RCC 7860 (cell line): Measurements from ENCODE around the gene XCL2.
A peak's percentile ranks its signal among the peaks of the same experiment; 100 is the strongest.

Source experiments
- DNase-seq: peaks from one replicate; pipeline ENCODE4 v3.0.0-alpha.2; 2015; ENCODE audit warnings: low spot score
- FAIRE-seq: peaks from 2 replicates; lab custom pipeline; 2012; peaks lifted over from hg19 to GRCh38; lab: Jason Lieb, UNC

The XCL2 gene

DNA sequence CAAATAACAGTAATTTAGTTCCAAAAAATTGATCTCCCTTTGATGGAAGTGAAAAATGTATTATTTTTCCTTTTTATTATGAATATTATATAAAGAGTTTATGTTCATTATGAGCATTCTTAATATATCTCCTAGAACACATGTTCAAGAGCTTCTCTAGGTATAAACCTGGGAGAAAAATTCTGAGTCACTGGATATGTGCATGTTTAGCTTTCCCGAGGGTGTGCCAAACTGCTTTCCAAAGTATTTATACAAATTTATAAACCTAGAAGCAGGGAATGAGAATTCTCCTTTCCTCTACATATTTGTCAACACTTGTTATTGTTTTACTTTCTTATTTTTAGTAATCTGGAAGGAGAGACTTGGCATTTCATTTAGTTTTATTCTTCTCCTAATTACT, 25.0 kb downstream of the XCL2 start:
- no peak for DNase-seq
- no peak for FAIRE-seq

GRCh38 chr1:168518201-168518689, 25.6 kb downstream of the XCL2 start:
- no peak for FAIRE-seq
- no peak for DNase-seq

- no peak for FAIRE-seq
- DNase-seq = no peak
Measured at GRCh38 chr1:168514455-168514854, 29.3 kb downstream of the XCL2 start.

GRCh38 chr1:168513656-168514404, 30.0 kb downstream of the XCL2 start:
- FAIRE-seq (no peak), DNase-seq (no peak)

- no peak for DNase-seq
- no peak for FAIRE-seq
Measured at GRCh38 chr1:168512864-168513595, 30.8 kb downstream of the XCL2 start.

DNA sequence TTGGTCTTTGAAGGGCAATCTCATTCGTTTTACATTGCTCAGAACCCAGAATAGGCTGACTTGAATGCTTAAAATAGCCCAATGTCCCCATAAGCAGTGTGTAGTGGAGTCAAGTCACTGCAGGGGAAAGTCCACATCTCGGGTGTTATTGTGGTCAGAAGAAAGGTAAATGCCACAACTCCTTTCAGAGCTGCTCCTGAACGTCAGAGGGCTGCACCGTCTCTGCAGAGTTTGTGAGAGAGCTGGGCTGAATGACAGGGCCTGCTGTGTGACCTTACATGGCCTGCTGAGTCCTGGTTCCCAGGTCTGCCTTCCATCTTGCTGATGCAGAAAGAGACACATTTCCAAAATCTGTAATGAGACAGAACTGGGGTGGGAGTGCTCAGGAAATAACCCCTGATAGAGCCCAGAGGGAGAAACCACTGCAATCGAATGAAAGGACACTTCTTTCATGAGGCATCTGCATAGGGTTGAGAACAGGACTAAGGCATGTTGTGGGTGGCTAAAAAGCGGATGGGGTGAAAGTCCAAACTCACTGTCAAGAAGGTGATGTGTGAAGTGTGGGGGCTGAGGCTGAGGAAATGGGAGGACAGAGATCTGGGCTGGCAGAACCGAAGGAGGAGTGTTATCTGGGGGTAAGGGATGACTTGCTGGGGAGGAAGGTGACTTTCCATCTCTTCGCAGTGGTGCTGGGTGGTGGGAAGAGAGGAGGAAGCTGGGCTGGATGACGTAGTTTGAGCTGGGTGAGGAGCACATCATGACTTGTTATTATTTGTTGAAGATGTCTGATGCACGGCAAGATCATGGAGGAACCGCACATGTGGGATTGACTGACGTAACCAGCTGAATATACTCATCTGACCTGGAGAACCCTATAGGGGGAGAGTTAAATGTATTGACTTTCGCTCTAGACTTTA, 33.7 kb downstream of the XCL2 start:
- DNase-seq (no peak), FAIRE-seq (no peak)

DNA sequence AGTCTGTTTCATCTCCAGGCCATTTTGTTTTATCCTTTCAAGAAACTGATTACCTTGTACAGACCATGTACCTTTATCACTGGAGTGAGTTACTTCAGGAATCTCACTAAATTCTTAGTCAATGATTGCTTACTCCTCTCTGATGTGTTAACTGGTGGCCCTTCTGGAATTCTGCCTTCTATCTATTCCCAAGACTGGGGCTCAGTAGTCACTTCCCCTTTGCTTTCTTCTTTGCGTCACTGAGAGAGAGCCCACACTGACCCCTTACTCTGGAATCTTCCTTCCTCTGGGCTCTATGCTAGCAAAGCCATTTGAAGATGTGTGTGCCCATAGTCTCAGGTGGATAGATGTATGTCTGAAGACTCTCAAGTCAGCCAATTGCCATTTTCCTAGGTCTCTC, 34.6 kb downstream of the XCL2 start:
- no peak for FAIRE-seq

GRCh38 chr1:168507828-168508227, 36.0 kb downstream of the XCL2 start:
- no peak for DNase-seq
- no peak for FAIRE-seq

More for the DNA sequence above, 34.6 kb downstream of the XCL2 start:
- no peak for DNase-seq

GRCh38 chr1:168507231-168507630, 36.6 kb downstream of the XCL2 start:
- no peak for DNase-seq
- no peak for FAIRE-seq

DNA sequence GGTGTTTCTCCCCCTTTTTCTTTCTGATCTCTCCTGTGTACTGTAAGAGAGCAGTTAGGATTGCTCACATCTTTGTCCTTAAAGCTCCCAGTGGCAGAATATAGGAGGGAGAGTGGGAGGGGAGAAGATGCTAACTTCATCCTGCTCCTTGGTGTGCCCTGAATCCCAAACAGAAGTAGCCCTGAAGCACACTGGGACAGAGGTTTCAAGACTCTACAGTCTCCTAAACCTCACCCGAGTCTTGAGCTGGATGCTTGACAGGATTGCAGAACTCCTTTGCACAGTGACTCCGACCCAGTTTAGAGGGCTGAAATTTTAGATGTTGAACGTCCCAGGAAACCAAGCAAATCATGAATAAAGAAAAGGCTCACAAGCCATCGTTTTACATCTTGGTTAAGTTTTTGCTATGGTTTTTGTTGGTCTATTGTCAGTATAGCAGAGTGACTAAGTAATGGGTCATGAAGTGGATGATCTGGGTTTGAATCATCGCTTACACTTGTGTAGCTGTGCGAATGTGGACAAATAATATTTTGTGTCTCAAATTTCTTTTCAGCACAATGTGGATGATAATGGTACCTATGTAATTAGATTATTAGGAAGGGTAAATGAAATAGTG, 37.5 kb downstream of the XCL2 start:
- DNase-seq = peak; percentile 62
- FAIRE-seq = peak; percentile 84

- no peak for DNase-seq
- FAIRE-seq = no peak
Measured at GRCh38 chr1:168505006-168505405, 38.8 kb downstream of the XCL2 start.

- no peak for FAIRE-seq
- no peak for DNase-seq
Measured at GRCh38 chr1:168504064-168504837, 39.5 kb downstream of the XCL2 start.

GRCh38 chr1:168499688-168500049, 44.1 kb downstream of the XCL2 start:
- DNase-seq = no peak
- FAIRE-seq = peak; percentile 41

GRCh38 chr1:168498956-168499687, 44.7 kb downstream of the XCL2 start:
- FAIRE-seq (no peak), DNase-seq (no peak)

DNA sequence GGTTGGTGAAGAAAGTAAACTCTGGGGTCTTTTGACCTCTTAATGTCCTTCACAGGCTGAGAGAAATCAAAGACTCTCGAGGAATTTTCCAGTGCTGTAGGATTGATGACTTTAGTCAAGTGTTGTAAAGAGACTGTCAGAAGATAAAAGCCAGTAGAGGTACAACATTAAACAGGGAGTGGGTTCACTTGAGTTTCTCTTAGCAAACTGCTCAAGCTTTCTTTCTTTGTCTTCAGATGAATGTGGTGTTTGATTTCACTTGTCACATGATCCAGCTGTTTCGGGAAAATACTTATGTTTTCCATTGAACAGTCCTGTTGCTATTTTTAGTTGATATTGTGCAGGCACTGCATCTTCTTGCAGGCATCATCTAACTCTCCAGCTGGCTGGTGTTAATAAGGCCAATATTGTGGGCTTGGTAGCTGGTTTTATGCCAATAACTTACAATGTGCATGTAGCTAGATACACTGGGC, 45.6 kb downstream of the XCL2 start:
- no peak for DNase-seq
- no peak for FAIRE-seq

GRCh38 chr1:168497376-168497950, 46.3 kb downstream of the XCL2 start:
- DNase-seq (peak; percentile 25), FAIRE-seq (peak; percentile 65)

DNA sequence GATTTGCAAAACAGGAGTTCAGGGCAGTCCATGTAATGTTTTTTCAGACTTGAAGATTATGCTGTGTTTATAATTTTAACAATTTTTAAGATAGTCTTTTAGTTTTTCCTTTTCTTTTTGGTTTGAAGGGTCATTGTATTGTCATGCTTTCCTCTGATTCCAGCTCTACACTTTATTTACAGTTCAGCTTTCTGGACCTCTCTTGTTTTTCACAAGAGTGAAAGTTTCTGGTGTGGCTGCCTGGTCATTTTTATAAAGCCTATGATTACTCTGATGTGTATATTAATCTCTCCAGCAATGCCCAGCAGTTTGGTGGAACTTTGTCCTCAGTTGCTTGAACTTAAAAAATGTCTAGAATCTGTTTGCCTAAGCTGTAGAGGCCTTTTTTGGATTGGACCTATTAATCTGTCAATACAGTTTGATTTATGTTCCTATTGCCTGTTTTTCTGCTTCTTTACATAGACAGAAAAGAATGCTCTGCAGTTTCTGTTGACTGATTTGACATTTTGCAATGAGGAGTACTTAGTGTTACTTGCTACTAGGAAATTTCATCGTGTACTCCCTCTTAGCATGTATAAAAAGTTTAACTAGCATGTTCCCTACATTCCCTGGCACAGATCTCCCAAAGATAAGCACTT, 52.2 kb downstream of the XCL2 start:
- FAIRE-seq = no peak
- DNase-seq = no peak
